B cell (primary cell): Measurements from ENCODE around the gene IQCB1. TPM values are rescaled to one million over a fixed set of nuclear protein-coding genes. Genes with fewer than 3 reads are reported as not detected.

Source experiments
- ATAC-seq: fragments of 200-7000 bp; cut with Tn5 transposase; one replicate; pipeline ENCODE4 v1.10.0; 2021; ENCODE audit warnings: low read depth, mild to moderate bottlenecking, moderate number of reproducible peaks, moderate library complexity
- CTCF ChIA-PET: fragments of 350-600 bp; sonication (Branson Sonifier 250); formaldehyde crosslinking; loops from one replicate; lab custom pipeline; 2021; ENCODE audit warnings: antibody characterized with exemption, inconsistent platforms; lab: Charles Lee
- POLR2A ChIA-PET: fragments of 350-600 bp; sonication (Branson Sonifier 250); formaldehyde crosslinking; loops from one replicate; lab custom pipeline; 2021; ENCODE audit warnings: antibody characterized with exemption; lab: Charles Lee
- DNase-seq: peaks from one replicate; pipeline ENCODE4 v3.0.0; 2013
- H2AFZ ChIP-seq: 2 replicates; pipeline ENCODE4 v1.6.1; 2012; ENCODE audit warnings: mild to moderate bottlenecking, low read depth, low read length; ENCODE audit not compliant: insufficient read depth, poor library complexity, severe bottlenecking
- H3K27ac ChIP-seq, 2 donors: 1 replicate in 1 of 2; 2 replicates in 1 of 2; pipeline ENCODE4 v1.5.1; 2012 to 2013; ENCODE audit warnings: low read length in 2 of 2, mild to moderate bottlenecking in 2 of 2, moderate library complexity in 1 of 2
- H3K27me3 ChIP-seq, 4 experiments: fragments of 200-600 bp in 1 of 4; sonication (generic) in 1 of 4; replicated peaks in 1 of 4; 1 replicate in 2 of 4; 2 replicates in 2 of 4; pipeline versions ENCODE4 v1.6.1 to v1.7.0; 2013 to 2016; ENCODE audit warnings: low read length in 3 of 4, mild to moderate bottlenecking in 2 of 4, mixed read lengths in 1 of 4, moderate library complexity in 1 of 4; ENCODE audit not compliant: insufficient read depth in 4 of 4, control insufficient read depth in 3 of 4; ENCODE audit errors: control extremely low read depth in 1 of 4
- H3K36me3 ChIP-seq, 2 experiments: replicated peaks in 1 of 2; 1 replicate in 1 of 2; 2 replicates in 1 of 2; pipeline versions ENCODE4 v1.6.1 to v1.7.1; 2013; ENCODE audit warnings: low read length in 1 of 2; ENCODE audit not compliant: insufficient read depth in 2 of 2, control insufficient read depth in 1 of 2; ENCODE audit errors: control extremely low read depth in 1 of 2, extremely low read depth in 1 of 2
- H3K4me1 ChIP-seq, 2 donors: fragments of 200-600 bp in 1 of 2; sonication (generic) in 1 of 2; 1 replicate in 1 of 2; 2 replicates in 1 of 2; pipeline versions ENCODE4 v1.5.1 to v1.6.1; 2013 to 2017; ENCODE audit warnings: low read length in 2 of 2; ENCODE audit not compliant: control insufficient read depth in 2 of 2, insufficient read depth in 2 of 2
- H3K4me2 ChIP-seq: replicated peaks from 2 replicates; pipeline ENCODE3; 2012; ENCODE audit warnings: mild to moderate bottlenecking, low read depth, low read length; ENCODE audit not compliant: poor library complexity, severe bottlenecking
- H3K4me3 ChIP-seq, 5 experiments: fragments of 200-600 bp in 1 of 5; sonication (generic) in 1 of 5; 1 replicate in 3 of 5; 2 replicates in 2 of 5; pipeline versions ENCODE4 v1.5.1 to v1.7.0; 2011 to 2016; ENCODE audit warnings: low read length in 4 of 5, mild to moderate bottlenecking in 4 of 5, low read depth in 2 of 5, control low read depth in 1 of 5, moderate library complexity in 1 of 5; ENCODE audit not compliant: insufficient read depth in 1 of 5; ENCODE audit errors: control extremely low read depth in 1 of 5, extremely low read depth in 1 of 5
- H3K79me2 ChIP-seq: fragments of 200-600 bp; sonication (generic); one replicate; pipeline ENCODE4 v1.6.0; 2016; ENCODE audit warnings: low read length; ENCODE audit not compliant: control insufficient read depth, insufficient read depth
- H3K9ac ChIP-seq: fragments of 200-600 bp; sonication (generic); 2 replicates; pipeline ENCODE4 v1.6.1; 2017; ENCODE audit warnings: mild to moderate bottlenecking, low read length, moderate library complexity
- H3K9me3 ChIP-seq, 3 donors: one replicate each; pipeline versions ENCODE4 v1.6.1 to v1.7.1; 2013; ENCODE audit warnings: low read length in 2 of 3; ENCODE audit not compliant: control insufficient read depth in 2 of 3, insufficient read depth in 1 of 3; ENCODE audit errors: control extremely low read depth in 1 of 3
- H4K20me1 ChIP-seq: 2 replicates; pipeline ENCODE4 v1.6.0; 2012; ENCODE audit warnings: mild to moderate bottlenecking, low read length; ENCODE audit not compliant: insufficient read depth, control insufficient read depth, poor library complexity, severe bottlenecking
- H3K27ac Mint-ChIP-seq: one replicate; pipeline ENCODE4 v1.8.0; 2021; ENCODE audit warnings: mixed read lengths
- H3K27me3 Mint-ChIP-seq: one replicate; pipeline ENCODE4 v1.8.0; 2021; ENCODE audit warnings: mixed read lengths
- H3K4me1 Mint-ChIP-seq: one replicate; pipeline ENCODE4 v1.8.0; 2021; ENCODE audit warnings: mixed read lengths
- H3K4me3 Mint-ChIP-seq: one replicate; pipeline ENCODE4 v1.8.0; 2021; ENCODE audit warnings: mixed read lengths
- H3K9me3 Mint-ChIP-seq: one replicate; pipeline ENCODE4 v1.8.0; 2022; ENCODE audit warnings: mixed read lengths; ENCODE audit not compliant: insufficient read depth
- EZH2 ChIP-seq: IDR thresholded peaks from 2 replicates; pipeline ENCODE4 v1.6.1; 2012; ENCODE audit warnings: borderline replicate concordance, low read depth, mild to moderate bottlenecking, moderate library complexity, low read length; ENCODE audit not compliant: insufficient read depth, poor library complexity, severe bottlenecking
- WGBS: methylation state at CpG from one replicate; pipeline ENCODE4 v1.1.5; 2013; ENCODE audit warnings: missing lambda C conversion rate; ENCODE audit not compliant: insufficient coverage; 5-methylcytosine and 5-hydroxymethylcytosine counted together
- intact Hi-C: fragments of 100-400 bp; cut with micrococcal nuclease; formaldehyde crosslinking; loops from one replicate; pipeline ENCODE4 v1.10.0; 2022
- polyA plus RNA-seq: library from polyadenylated mRNA; depleted of rRNA; stranded (reverse); fragments of >200 nt; gene quantifications from 2 replicates; pipeline ENCODE4 v1.2.3, GENCODE V29; 2012
- total RNA-seq, 2 donors: library from RNA; stranded (reverse); fragments of 120-200 nt in 1 of 2; gene quantifications; 1 replicate in 1 of 2; 2 replicates in 1 of 2; pipeline versions ENCODE4 v1.2.3 to v1.2.4, GENCODE V29; 2013 to 2022
- TF ChIP-seq, protein P1 (sequence below): fragments of 200-600 bp; IDR thresholded peaks from one replicate; pipeline ENCODE4 v1.8.0; 2022; ENCODE audit warnings: antibody characterized with exemption, mild to moderate bottlenecking

The IQCB1 gene
- total and polyA plus RNA-seq, 2 donors (not counting 1 experiment from before 2014, with no cell fraction given) = 32.0 to 54.6 TPM

DNA sequence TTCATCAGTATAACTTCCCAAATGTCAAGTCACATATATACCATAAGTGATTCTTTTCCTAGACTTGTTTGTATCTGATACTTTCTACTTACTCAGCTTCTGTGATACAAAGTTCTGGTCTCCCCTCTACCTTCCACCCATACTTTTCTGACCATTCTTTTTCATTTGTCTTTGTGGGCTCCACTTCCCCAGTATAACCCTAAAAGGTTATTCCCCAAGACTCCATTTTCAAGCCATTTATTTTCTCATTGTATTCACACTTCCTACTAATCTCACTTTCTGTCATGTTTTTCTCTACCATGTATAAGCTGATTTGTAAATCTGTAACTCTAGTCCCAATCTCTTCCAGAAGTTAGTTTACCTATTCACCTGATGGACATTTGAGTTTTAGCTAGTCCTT, 34.0 kb downstream of the IQCB1 start:
- intact Hi-C loops = loop anchor here (1.0 to 5.0 kb wide), 2 partner anchors 8 to 49 kb away; no protein-coding TSS in a partner anchor
- ChIA-PET CTCF (no interaction called here), POLR2A (interaction anchor here (0.7 kb wide), 1 partner anchor 193 kb away, joined by 3 read pairs; no protein-coding TSS in a partner anchor)
- ATAC-seq (no peak), DNase-seq (no peak)
- peak overlapping the region in 1 of 2 donors; percentile 37 for H3K27ac ChIP-seq
- H2AFZ ChIP-seq = no peak overlapping the region
- Mint-ChIP-seq H3K27me3 (no peaks in the 10 kb centered on the region), H3K4me3 (peak overlapping the region; percentile 3), H3K27ac (peak overlapping the region; percentile 47), H3K9me3 (no peaks in the 10 kb centered on the region), H3K4me1 (peaks cover 56% of the 10 kb centered on the region)
- no peak overlapping the region for H3K4me3 ChIP-seq
- TF ChIP-seq, protein P1, sequence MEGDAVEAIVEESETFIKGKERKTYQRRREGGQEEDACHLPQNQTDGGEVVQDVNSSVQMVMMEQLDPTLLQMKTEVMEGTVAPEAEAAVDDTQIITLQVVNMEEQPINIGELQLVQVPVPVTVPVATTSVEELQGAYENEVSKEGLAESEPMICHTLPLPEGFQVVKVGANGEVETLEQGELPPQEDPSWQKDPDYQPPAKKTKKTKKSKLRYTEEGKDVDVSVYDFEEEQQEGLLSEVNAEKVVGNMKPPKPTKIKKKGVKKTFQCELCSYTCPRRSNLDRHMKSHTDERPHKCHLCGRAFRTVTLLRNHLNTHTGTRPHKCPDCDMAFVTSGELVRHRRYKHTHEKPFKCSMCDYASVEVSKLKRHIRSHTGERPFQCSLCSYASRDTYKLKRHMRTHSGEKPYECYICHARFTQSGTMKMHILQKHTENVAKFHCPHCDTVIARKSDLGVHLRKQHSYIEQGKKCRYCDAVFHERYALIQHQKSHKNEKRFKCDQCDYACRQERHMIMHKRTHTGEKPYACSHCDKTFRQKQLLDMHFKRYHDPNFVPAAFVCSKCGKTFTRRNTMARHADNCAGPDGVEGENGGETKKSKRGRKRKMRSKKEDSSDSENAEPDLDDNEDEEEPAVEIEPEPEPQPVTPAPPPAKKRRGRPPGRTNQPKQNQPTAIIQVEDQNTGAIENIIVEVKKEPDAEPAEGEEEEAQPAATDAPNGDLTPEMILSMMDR = no peak
- TF ChIP-seq EZH2 = no peak
- H3K36me3 ChIP-seq = peaks cover 5 to 13% of the 10 kb centered on the region in 2 experiments
- H4K20me1 ChIP-seq = no peaks in the 10 kb centered on the region
- no peaks in the 10 kb centered on the region for H3K27me3 ChIP-seq
- H3K79me2 ChIP-seq = peaks cover 20% of the 10 kb centered on the region
- H3K9ac ChIP-seq = no peak overlapping the region
- peaks cover 10 to 52% of the 10 kb centered on the region in 2 donors for H3K4me1 ChIP-seq
- H3K9me3 ChIP-seq = no peaks in the 10 kb centered on the region
- H3K4me2 ChIP-seq = no peak overlapping the region

DNA sequence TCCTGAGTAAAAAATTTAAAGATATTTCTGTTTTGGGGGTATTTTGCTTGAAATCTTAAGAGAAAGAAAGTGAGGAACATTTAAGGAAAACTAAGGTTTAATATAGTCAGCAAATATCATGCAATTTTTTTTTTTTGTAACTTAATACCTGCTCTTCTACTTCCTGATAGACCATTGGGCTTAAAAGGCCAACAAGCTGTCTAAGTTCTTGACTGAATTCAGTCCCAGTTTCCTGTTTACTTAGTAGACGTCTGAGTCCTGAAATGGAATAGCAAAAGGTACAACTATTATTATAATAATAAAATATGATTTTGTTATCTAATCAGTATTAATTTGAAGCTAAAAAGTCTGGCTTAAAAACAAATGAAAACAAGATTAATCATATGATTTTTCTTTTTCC, 37.9 kb downstream of the IQCB1 start:
- H3K4me2 ChIP-seq = peak overlapping the region; percentile 13
- H3K9me3 ChIP-seq = no peaks in the 10 kb centered on the region
- peaks cover 18% of the 10 kb centered on the region for H3K79me2 ChIP-seq
- H3K27me3 ChIP-seq = no peaks in the 10 kb centered on the region
- no peaks in the 10 kb centered on the region for H4K20me1 ChIP-seq
- ChIA-PET POLR2A (no interaction called here), CTCF (no interaction called here)
- H3K36me3 ChIP-seq = peaks cover 3 to 5% of the 10 kb centered on the region in 2 experiments
- DNase-seq (no peak), ATAC-seq (no peak)
- Mint-ChIP-seq H3K9me3 (no peaks in the 10 kb centered on the region), H3K4me1 (peaks cover 56% of the 10 kb centered on the region), H3K27ac (no peak overlapping the region), H3K4me3 (no peak overlapping the region), H3K27me3 (no peaks in the 10 kb centered on the region)
- intact Hi-C loops = no loop called here
- H3K9ac ChIP-seq = no peak overlapping the region
- peak overlapping the region in 1 of 2 donors; percentile 10 for H3K27ac ChIP-seq
- H2AFZ ChIP-seq = no peak overlapping the region
- no CpG with 5 or more reads among the region's 1 CpG for WGBS
- no peak overlapping the region for H3K4me3 ChIP-seq
- peaks cover 30 to 54% of the 10 kb centered on the region in 2 donors for H3K4me1 ChIP-seq
- TF ChIP-seq, protein P1 = no peak
- TF ChIP-seq EZH2 = no peak
